HTERT RPE-1 (cell line): Measurements from ENCODE around the gene THOC3.
"Not testable (repeated sequence)": the region's sequence is repeated elsewhere in the genome, so short reads cannot be mapped to it uniquely, and the experiment has no call there.

Experiments used
- in situ Hi-C: fragments of 300-500 bp; cut with MboI; formaldehyde crosslinking; loops from 4 replicates; pipeline ENCODE4 v1.14.3; 2020; ENCODE audit warnings: low sequenced_read_pairs

The THOC3 gene

DNA sequence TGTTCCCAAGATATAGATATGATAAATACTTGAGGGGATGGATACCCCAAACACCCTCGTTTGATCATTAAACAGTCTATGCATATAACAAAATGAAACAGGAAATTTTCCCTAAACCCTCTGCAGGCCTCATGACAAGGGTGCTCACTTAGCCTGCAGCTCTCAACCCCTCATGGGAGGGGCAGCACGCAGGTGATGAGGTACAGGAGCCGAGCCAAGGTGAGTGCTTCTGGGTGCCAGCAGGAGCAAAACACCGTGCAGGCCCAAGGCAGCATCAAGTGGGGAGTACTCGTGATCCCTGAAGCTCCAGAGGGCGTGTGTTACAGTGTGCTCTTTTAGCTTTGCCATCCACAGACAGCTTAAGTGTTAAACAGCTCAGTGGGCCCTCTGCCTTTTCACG lies 24.9 kb downstream of the THOC3 start:
- in situ Hi-C loops: not testable (repeated sequence)

DNA sequence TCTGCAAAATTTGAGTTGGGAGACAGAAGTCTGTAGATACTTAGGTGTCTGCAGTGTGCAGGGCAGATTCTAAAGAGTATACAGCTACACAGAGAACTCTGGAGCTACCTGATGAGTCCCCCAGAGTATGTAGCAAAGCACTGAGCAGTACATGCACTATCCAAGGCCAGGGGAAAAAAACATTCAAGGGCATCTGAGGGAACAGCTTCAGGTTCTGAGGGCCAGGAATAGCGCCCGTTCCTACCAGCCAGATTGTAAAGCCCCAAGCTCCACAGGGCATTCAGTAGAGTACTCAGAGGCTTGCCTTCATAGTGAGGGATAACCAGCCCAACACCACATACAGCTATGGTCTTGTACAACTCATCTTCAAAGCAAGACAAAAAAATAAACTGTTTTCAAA lies 27.5 kb downstream of the THOC3 start:
- in situ Hi-C loops: not testable (repeated sequence)

DNA sequence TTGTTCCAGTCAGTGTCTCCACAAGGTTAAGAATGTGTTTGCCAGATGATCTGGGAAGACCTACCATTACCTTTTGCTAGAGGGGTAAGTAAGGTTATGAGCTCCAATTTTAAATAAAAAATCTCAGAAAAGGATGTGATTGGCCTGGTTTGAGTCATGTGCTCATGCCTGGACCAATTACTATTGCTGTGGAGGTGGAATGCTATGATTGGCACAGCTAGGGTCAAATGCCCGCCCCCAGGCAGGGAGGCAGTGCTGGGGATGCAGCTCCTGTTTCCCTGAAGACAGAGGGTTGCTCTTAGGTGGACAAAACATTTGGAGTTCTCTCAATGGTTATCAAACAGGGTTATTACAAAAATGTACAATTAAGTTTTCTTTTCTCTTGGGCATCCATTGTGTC lies 29.6 kb downstream of the THOC3 start:
- in situ Hi-C loops: not testable (repeated sequence)

DNA sequence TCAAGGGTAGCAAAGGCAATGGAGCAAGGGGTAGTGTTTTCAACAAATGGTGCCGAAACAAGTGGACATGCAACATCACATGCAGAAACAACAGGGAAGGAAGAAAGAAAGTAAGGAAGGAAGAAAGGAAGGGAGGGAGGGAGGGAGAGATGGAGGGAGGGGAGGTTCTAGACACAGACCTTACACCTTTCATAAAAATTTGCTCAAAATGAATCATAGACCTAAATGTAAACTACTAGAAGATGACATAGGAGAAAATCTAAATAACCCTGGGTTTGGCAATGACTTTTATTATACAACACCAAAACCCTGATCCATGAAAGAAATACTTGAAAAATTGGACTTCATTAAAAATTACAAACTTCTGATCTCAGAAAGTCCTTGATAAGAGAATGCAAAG lies 39.4 kb downstream of the THOC3 start:
- in situ Hi-C loops: not testable (repeated sequence)

DNA sequence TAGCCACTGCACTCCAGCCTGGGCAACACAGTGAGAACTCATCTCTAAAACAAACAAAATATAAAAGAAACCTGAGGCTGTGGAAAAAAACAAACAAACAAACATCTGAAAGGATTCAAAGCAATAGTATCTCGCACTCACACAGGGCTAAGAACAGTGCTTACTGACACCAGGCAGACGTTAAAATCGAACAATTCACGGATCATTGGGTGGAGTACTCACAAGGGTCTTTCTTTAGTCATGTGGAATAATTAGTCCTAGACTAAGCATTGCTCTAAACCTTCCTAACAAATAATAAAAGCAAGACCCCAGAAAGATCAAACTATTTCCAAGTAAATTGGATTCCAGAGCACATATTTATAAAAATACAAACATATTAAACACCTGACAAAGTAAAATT lies 43.0 kb downstream of the THOC3 start:
- in situ Hi-C loops: not testable (repeated sequence)

DNA sequence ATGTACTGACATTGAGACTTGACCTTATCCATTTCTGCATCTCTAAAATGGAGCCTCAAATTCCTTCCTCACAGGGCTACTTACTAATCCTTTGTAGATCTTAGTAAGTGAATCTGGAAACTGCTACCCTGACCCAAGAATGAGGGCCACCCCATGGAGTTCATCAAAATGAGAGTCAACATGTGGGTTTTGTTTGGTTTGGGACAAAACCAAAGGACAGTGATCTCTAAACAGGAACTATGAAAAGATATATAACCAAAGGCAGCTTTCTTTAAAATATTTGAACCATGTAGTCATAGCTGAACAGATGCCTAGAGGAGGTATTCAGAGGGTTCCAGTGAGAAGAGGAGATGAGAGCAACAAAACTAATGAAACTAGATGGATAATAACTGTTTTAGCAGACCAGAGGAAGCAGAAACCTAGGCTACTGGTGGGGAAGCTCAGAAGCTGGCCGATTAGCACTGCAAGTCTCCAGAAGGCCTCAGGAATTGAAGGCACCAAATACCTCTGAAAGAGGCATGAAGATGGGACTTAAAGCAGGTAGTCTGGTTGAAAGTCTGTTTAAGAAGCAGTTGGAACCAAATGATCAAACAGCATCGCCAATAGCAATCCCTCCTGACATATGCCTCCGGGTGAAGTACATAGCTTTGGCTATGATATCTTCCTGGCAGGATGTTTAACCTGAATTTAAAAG lies 45.8 kb downstream of the THOC3 start:
- in situ Hi-C loops: no loop called here

DNA sequence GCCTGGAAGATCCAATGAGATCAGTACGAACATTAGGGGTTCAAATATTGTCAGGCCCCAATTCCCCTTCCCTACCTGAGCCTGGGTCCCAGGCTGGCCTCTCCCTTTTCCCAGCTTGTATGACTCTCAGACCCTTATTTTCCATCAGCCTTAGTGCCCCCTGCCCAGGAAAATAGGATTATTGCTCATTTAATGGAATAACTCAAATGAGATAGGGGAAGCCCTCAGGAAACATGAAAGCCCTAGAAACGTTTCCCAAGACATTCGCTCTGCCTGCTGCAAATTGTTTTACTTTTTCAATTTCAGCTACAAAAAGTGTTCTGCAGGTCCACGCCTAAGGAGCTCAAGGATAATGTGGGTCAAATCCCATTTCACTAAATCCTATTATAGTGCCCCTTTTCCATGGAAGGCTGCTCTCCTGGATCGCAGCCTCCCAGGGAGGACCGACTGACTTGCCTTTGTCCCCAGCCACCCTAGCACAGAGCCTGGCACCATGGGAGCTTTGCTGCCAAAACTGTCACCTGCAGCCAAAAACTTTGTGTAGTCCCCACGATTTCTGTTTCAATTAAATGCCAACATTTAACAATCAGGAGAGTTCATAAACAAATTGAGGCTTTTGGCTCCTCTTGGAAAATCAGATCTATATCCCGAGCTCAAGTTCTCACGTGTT lies 46.9 kb downstream of the THOC3 start:
- in situ Hi-C loops: no loop called here

DNA sequence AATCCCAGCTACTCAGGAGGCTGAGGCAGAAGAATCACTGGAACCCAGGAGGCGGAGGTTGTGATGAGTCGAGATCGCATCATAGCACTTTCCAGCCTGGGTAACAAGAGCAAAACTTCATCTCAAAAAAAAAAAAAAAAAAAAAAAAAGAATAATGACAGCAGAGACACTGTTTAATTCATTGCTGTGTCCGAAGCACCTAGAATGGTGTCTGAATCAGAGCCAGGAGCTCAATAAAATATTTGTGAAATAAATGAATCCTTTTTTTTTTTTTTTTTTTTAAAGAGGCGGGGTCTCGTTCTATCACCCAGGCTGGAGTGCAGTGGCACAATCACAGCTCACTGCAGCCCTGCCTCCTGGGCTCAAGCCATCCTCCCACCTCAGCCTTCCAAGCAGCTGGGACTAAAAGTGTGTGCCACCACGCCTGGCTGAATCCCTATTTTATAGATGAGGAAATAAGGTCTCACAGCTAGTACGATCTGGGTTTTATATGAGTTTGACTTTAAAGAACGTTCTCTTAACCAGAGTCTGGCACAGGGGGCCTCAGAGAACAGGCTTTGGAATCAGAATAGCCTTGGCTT lies 47.8 kb downstream of the THOC3 start:
- in situ Hi-C loops: no loop called here

DNA sequence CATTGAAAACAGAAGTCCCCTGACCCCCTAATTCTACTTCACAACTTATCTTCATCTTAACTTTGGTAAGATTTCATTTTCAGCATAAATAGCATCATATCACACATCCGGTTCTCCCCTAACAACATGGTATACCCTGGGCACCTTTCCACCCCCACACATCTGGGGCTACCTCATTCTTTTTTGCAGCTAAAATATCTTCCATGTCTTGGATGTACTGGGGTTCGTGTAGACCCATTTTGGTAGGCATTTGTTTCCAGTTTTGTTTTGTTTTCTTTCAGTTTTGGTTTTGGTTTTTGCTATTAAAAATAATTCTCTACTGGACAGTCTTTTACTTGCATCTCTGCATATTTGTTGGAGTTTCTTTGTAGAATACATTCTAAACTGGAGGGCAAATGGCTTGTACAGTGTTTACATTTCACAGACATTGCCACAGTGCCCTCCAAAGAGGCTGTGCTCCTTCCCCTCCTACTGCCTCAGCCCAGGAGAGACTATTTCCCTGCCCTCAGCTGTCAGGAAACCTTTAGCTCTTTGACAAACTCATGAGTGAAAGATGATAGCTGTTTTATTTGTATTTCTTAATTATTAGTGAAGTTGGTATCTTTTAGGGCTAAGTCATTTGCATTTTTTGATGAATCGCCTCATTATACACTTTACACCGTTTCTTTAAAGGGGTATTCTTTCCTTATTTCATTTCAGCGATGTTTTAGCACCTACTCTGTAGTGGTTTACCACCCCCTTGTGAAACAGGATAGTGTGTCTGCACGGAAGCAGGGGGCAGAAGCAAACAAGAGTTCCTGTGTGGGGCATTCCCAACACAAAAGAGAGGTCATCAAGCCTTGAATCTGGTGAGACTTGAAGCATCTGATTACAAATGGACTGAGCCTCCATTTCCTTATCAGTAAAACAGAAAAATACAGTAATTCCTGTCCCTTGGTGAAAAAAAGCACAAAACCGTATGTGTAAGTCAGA lies 52.8 kb downstream of the THOC3 start:
- in situ Hi-C loops: not testable (repeated sequence)

DNA sequence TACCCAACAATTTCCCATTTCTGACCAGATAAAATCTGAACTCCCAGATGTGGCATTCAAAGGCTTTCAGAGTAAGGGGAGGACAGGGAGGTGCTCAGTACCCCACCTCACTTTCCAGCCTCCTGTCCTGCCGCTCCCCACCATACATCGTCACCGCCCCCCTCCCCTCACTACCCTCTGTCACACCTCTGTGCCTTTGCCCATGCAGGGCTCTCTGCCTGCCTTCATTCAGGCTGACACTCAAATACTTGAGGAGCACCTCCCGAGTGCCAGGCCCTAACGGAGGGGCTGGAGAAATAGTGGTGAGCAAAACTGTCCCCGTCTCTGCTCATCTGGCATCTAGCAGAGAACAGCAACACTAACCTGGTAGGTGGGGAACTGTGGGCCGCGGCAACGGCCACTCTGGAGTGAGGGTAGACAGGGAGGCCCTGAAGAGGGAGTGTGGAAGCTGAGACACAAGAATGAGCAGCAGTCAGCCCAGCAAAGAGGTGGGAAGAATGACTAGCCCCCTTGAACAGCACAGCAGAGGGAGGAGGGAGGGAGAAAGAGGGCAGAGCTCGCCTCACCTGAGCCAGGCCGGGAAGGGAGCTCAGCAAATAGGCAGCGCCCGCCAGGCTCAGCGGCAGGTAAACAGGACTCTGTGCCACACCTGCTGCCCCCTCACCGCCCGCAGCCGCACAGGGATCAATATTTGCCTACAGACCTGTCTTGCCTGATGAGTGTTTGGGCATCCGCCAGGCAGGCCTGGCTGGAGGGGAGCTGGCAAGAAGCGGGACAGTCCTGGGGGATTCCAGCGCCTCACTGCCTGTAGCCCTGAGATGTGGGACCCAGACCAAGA lies 54.1 kb downstream of the THOC3 start:
- in situ Hi-C loops: not testable (repeated sequence)

DNA sequence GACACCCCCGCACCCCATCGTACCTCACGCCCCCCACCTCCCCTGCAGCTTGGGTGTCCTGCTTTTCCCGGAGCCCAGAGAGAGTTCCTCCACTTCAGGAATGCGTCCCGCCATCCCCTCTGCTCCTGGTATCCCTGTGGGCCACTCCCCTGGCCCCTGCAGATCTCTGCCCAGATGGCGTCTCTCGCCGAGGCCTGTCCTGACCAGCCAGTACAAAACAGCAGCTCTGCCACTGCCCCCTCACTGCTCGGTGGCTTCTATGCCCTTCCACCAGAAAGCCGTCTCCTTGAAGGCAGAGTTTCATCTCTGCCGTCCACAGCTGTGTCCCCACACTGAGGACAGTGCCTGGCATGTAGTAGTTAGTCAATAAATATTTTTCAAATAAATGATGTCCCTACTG lies 58.0 kb downstream of the THOC3 start:
- in situ Hi-C loops: not testable (repeated sequence)
